A549 (cell line): ENCODE data around the gene ROBO1. TPM values are rescaled to one million over a fixed set of nuclear protein-coding genes. Genes with fewer than 3 reads are reported as not detected.
A peak's percentile ranks its signal among the peaks of the same experiment; 100 is the strongest.

Experiments
- ATAC-seq, 2 experiments: fragments of 200-7000 bp in 1 of 2; fragments of >200 bp in 1 of 2; cut with Nextera tagmentation in 1 of 2; cut with Tn5 transposase in 1 of 2; 3 replicates each; pipeline versions ENCODE4 v1.8.0 to v1.9.1; 2018 to 2020; ENCODE audit warnings: mild to moderate bottlenecking in 1 of 2, moderate library complexity in 1 of 2
- CTCF ChIA-PET: fragments of 300-600 bp; sonication (Branson Sonifier 250); formaldehyde crosslinking; extraction: SDS; loops from one replicate; lab custom pipeline; 2021; ENCODE audit warnings: antibody characterized with exemption, inconsistent platforms; lab: Yijun Ruan, JAX
- POLR2A ChIA-PET: fragments of 350-600 bp; formaldehyde crosslinking; extraction: SDS; loops from one replicate; lab custom pipeline; 2021; ENCODE audit warnings: antibody characterized with exemption, inconsistent platforms; lab: Yijun Ruan, JAX
- DNase-seq, 2 experiments: peaks; one replicate each; pipeline versions ENCODE4 v3.0.0 to v3.0.0-alpha.2; 2011 to 2016; ENCODE audit warnings: low read depth in 1 of 2, low spot score in 1 of 2
- FAIRE-seq: peaks from 2 replicates; lab custom pipeline; 2011; peaks lifted over from hg19 to GRCh38; lab: Jason Lieb, UNC
- H3K27ac ChIP-seq, 2 experiments: fragments of >200 bp; sonication (Bioruptor Twin); formaldehyde crosslinking; 3 replicates each; pipeline ENCODE4 v1.5.1; 2016 to 2017
- H3K4me1 ChIP-seq: fragments of >200 bp; sonication (Bioruptor Twin); formaldehyde crosslinking; 3 replicates; pipeline ENCODE4 v1.6.1; 2016
- H3K4me2 ChIP-seq: fragments of >200 bp; sonication (Bioruptor Twin); formaldehyde crosslinking; 3 replicates; pipeline ENCODE4 v1.6.1; 2016
- H3K4me3 ChIP-seq: fragments of >200 bp; sonication (Bioruptor Twin); formaldehyde crosslinking; 3 replicates; pipeline ENCODE4 v1.5.1; 2016
- H3K9me3 ChIP-seq: fragments of >200 bp; sonication (Bioruptor Twin); formaldehyde crosslinking; 3 replicates; pipeline ENCODE4 v1.6.1; 2016
- CBX2 ChIP-seq: fragments of 200-600 bp; sonication (generic); IDR thresholded peaks from 2 replicates; pipeline ENCODE4 v1.6.1; 2016; ENCODE audit warnings: low read depth, mild to moderate bottlenecking, borderline replicate concordance
- CBX8 ChIP-seq: fragments of 200-600 bp; sonication (generic); IDR thresholded peaks from 2 replicates; pipeline ENCODE4 v1.6.1; 2016
- CEBPB ChIP-seq, 2 experiments: fragments of >200 bp in 1 of 2; sonication (Bioruptor Twin) in 1 of 2; formaldehyde crosslinking in 1 of 2; IDR thresholded peaks; 2 replicates each; pipeline ENCODE4 v1.6.1; 2012 to 2016
- CHD4 ChIP-seq: fragments of 200-600 bp; sonication (generic); IDR thresholded peaks from 2 replicates; pipeline ENCODE4 v1.6.1; 2016; ENCODE audit warnings: antibody characterized with exemption, mild to moderate bottlenecking, borderline replicate concordance
- CTCF ChIP-seq: fragments of >200 bp; sonication (Bioruptor Twin); formaldehyde crosslinking; IDR thresholded peaks from 3 replicates; pipeline ENCODE4 v1.5.1; 2016
- E2F6 ChIP-seq: IDR thresholded peaks from 2 replicates; pipeline ENCODE4 v1.6.1; 2012; ENCODE audit warnings: low read depth, borderline replicate concordance
- EHMT2 ChIP-seq: fragments of 200-600 bp; sonication (generic); IDR thresholded peaks from 2 replicates; pipeline ENCODE4 v1.6.1; 2016; ENCODE audit warnings: antibody characterized with exemption, low read depth, mild to moderate bottlenecking, moderate library complexity
- ELK1 ChIP-seq: fragments of 150-350 bp; IDR thresholded peaks from 2 replicates; pipeline ENCODE4 v1.6.1; 2014; ENCODE audit warnings: low read depth, mild to moderate bottlenecking, low read length
- EP300 ChIP-seq, 2 experiments: fragments of >200 bp; sonication (Bioruptor Twin); formaldehyde crosslinking; IDR thresholded peaks; 2 replicates in 1 of 2; 3 replicates in 1 of 2; pipeline ENCODE4 v1.6.1; 2016 to 2017
- FOSL2 ChIP-seq, 2 experiments: fragments of 450-650 bp in 1 of 2; fragments of >200 bp in 1 of 2; sonication (Bioruptor Twin) in 1 of 2; formaldehyde crosslinking; IDR thresholded peaks; 2 replicates each; pipeline versions ENCODE4 v1.5.0 to v1.6.1; 2016 to 2020; ENCODE audit warnings: mild to moderate bottlenecking in 1 of 2, moderate library complexity in 1 of 2
- HEYL ChIP-seq: fragments of 250-450 bp; sonication (Bioruptor Pico); IDR thresholded peaks from 2 replicates; pipeline ENCODE4 v1.8.0; 2021; ENCODE audit warnings: mild to moderate bottlenecking, moderate library complexity
- HMGXB4 ChIP-seq: fragments of 250-450 bp; sonication (Bioruptor Pico); IDR thresholded peaks from 2 replicates; pipeline ENCODE4 v1.5.0; 2021; ENCODE audit warnings: mild to moderate bottlenecking, moderate library complexity, borderline replicate concordance
- HOXA7 ChIP-seq: fragments of 250-450 bp; sonication (Bioruptor Pico); IDR thresholded peaks from 2 replicates; pipeline ENCODE4 v1.5.0; 2020; ENCODE audit warnings: mild to moderate bottlenecking, moderate library complexity
- HOXB5 ChIP-seq: fragments of 250-450 bp; sonication (Bioruptor Pico); IDR thresholded peaks from 2 replicates; pipeline ENCODE4 v1.5.0; 2020; ENCODE audit warnings: mild to moderate bottlenecking, moderate library complexity
- MAFK ChIP-seq: fragments of 450-650 bp; IDR thresholded peaks from 2 replicates; pipeline ENCODE4 v1.6.1; 2014; ENCODE audit not compliant: partially characterized antibody
- MAZ ChIP-seq: fragments of 150-350 bp; IDR thresholded peaks from 2 replicates; pipeline ENCODE4 v1.6.1; 2014; ENCODE audit warnings: antibody characterized with exemption, low read depth, low read length, borderline replicate concordance
- MYC ChIP-seq: IDR thresholded peaks from 2 replicates; pipeline ENCODE4 v1.6.1; 2012; ENCODE audit warnings: mild to moderate bottlenecking, inconsistent platforms, low read length, improper control_type of control experiment, borderline replicate concordance
- NPAS2 ChIP-seq: fragments of 250-450 bp; sonication (Bioruptor Pico); IDR thresholded peaks from 2 replicates; pipeline ENCODE4 v1.8.0; 2022; ENCODE audit warnings: mild to moderate bottlenecking, moderate library complexity, borderline replicate concordance
- NR3C1 ChIP-seq: fragments of >200 bp; sonication (Bioruptor Twin); formaldehyde crosslinking; IDR thresholded peaks from 3 replicates; pipeline ENCODE4 v1.6.1; 2017
- PHF8 ChIP-seq: fragments of 200-600 bp; sonication (generic); IDR thresholded peaks from 2 replicates; pipeline ENCODE4 v1.6.1; 2016; ENCODE audit warnings: low read depth, mild to moderate bottlenecking, antibody characterized with exemption, moderate library complexity, borderline replicate concordance
- POLR2A ChIP-seq: IDR thresholded peaks from 2 replicates; pipeline ENCODE4 v1.6.1; 2012; ENCODE audit warnings: mild to moderate bottlenecking, low read length
- POLR2AphosphoS2 ChIP-seq: conservative IDR thresholded peaks from 2 replicates; pipeline ENCODE4 v1.6.1; 2012; ENCODE audit warnings: low read length, improper control_type of control experiment, inconsistent platforms
- RAD21 ChIP-seq, 2 experiments: fragments of >200 bp in 1 of 2; sonication (Bioruptor Twin) in 1 of 2; formaldehyde crosslinking in 1 of 2; IDR thresholded peaks in 1 of 2; conservative IDR thresholded peaks in 1 of 2; 2 replicates in 1 of 2; 3 replicates in 1 of 2; pipeline ENCODE4 v1.6.1; 2012 to 2018; ENCODE audit warnings: inconsistent platforms in 1 of 2
- RARB ChIP-seq: fragments of 250-450 bp; sonication (Bioruptor Pico); IDR thresholded peaks from 2 replicates; pipeline ENCODE4 v1.8.0; 2021; ENCODE audit warnings: mild to moderate bottlenecking, moderate library complexity
- RCOR1 ChIP-seq: fragments of 150-350 bp; IDR thresholded peaks from 2 replicates; pipeline ENCODE4 v1.6.1; 2014; ENCODE audit warnings: antibody characterized with exemption, low read length, low read depth
- RNF2 ChIP-seq: fragments of 200-600 bp; sonication (generic); IDR thresholded peaks from 2 replicates; pipeline ENCODE4 v1.6.1; 2016; ENCODE audit warnings: low read depth, mild to moderate bottlenecking, antibody characterized with exemption, moderate library complexity, borderline replicate concordance
- ZFP36 ChIP-seq: fragments of 450-650 bp; IDR thresholded peaks from 2 replicates; pipeline ENCODE4 v1.6.1; 2014; ENCODE audit warnings: borderline replicate concordance; ENCODE audit not compliant: partially characterized antibody
- ZSCAN20 ChIP-seq: fragments of 250-450 bp; sonication (Bioruptor Pico); IDR thresholded peaks from 2 replicates; pipeline ENCODE4 v1.8.0; 2022; ENCODE audit warnings: mild to moderate bottlenecking, moderate library complexity
- WGBS: methylation state at CpG from one replicate; pipeline ENCODE4 v1.1.6; 2017; ENCODE audit errors: missing lambda C conversion rate; 5-methylcytosine and 5-hydroxymethylcytosine counted together
- polyA plus RNA-seq, 4 experiments: library from polyadenylated mRNA; depleted of rRNA in 3 of 4; stranded (reverse); fragments of >200 nt; fragmentation: RNase III in 1 of 4; extraction: RNeasy Plus Mini Kit Qiagen cat#74134 plus additional on column Dnase treatment in 1 of 4; gene quantifications; 2 replicates in 3 of 4; 3 replicates in 1 of 4; pipeline ENCODE4 v1.2.3, GENCODE V29; 2011 to 2017

Gene ROBO1
- polyA plus RNA-seq, 2 of the 4 experiments (the other 2 are of a cell fraction) = 25.3 to 35.6 TPM

- ATAC-seq (peak in 1 of 2 experiments; percentile 70; a peak in 4 of 6 replicates), FAIRE-seq (no peak)
- CTCF ChIA-PET = interaction anchor here (0.8 to 0.9 kb wide), 2 partner anchors 14 to 159 kb away, joined by 3 read pairs; no protein-coding TSS in a partner anchor
Observed at GRCh38 chr3:78857494-78858111, 910.2 kb downstream of the ROBO1 start.

GRCh38 chr3:78856164-78856563 is 911.6 kb downstream of the ROBO1 start:
- H3K4me3 ChIP-seq = no peak overlapping the region
- CTCF ChIA-PET = interaction anchor here (0.6 kb wide), 1 partner anchor 227 kb away, joined by 3 read pairs; no protein-coding TSS in a partner anchor
- WGBS = 71% methylated on average over 2 of the region's 2 CpGs
- DNase-seq = no peak
- H3K4me1 ChIP-seq = peaks cover 4% of the 10 kb centered on the region; the same call in 1 of the 3 replicates
- no peak overlapping the region for H3K27ac ChIP-seq
- H3K4me2 ChIP-seq = peak overlapping the region; percentile 26; the same call in 1 of the 3 replicates
- no peaks in the 10 kb centered on the region for H3K9me3 ChIP-seq
- POLR2A ChIA-PET = no interaction called here
- ATAC-seq = no peak
- TF ChIP-seq HMGXB4 (CRISPR knock-in tag) (no peak), MYC (no peak), ZSCAN20 (no peak), MAZ (no peak), ZFP36 (no peak), PHF8 (no peak), FOSL2 (IDR thresholded peaks at IDR 0.05) (no peak), FOSL2 (CRISPR knock-in tag; IDR thresholded peaks at IDR 0.05) (no peak), MAFK (no peak), NR3C1 (no peak), HOXA7 (CRISPR knock-in tag) (no peak), CEBPB (IDR thresholded peaks at IDR 0.05) (no peak), RCOR1 (no peak), EHMT2 (no peak), E2F6 (no peak)
- FAIRE-seq = no peak

More at GRCh38 chr3:78857494-78858111, 910.2 kb downstream of the ROBO1 start:
- peak in 1 of 2 experiments; percentile 53 for DNase-seq
- POLR2A ChIA-PET = no interaction called here
- peak overlapping the region; percentile 19; the same call in 1 of the 3 replicates for H3K4me2 ChIP-seq
- H3K4me3 ChIP-seq = no peak overlapping the region
- H3K27ac ChIP-seq = peak overlapping the region in 1 of 2 experiments; percentile 25; a peak in 2 of 6 replicates
- WGBS = 59% methylated on average over 6 of the region's 6 CpGs
- TF ChIP-seq POLR2AphosphoS2 (no peak), MAFK (peak; percentile 18), RAD21 (conservative IDR thresholded peaks at IDR 0.05 in 1 of 2, IDR thresholded peaks at IDR 0.05 in 1 of 2) (peak; percentile 52 to 55)
- peaks cover 4% of the 10 kb centered on the region; the same call in 1 of the 3 replicates for H3K4me1 ChIP-seq
- H3K9me3 ChIP-seq = no peaks in the 10 kb centered on the region

GRCh38 chr3:78855190-78855589 is 912.6 kb downstream of the ROBO1 start:
- no peak for FAIRE-seq
- WGBS = 68% methylated on average over 5 of the region's 5 CpGs
- ATAC-seq = no peak
- Histone ChIP-seq H3K27ac (0 out of 6 replicates have a peak overlapping the region, but pooled peaks of 1 of the 2 experiments have one; percentile 24), H3K4me3 (no peak overlapping the region), H3K9me3 (no peaks in the 10 kb centered on the region), H3K4me2 (no peak overlapping the region), H3K4me1 (peaks cover 4% of the 10 kb centered on the region; the same call in 1 of the 3 replicates)
- ChIA-PET POLR2A (no interaction called here), CTCF (interaction anchor here (0.7 kb wide), 1 partner anchor 178 kb away, joined by 4 read pairs; no protein-coding TSS in a partner anchor)
- DNase-seq = no peak
- no peak for TF ChIP-seq RAD21 (conservative IDR thresholded peaks at IDR 0.05 in 1 of 2, IDR thresholded peaks at IDR 0.05 in 1 of 2)
- TF ChIP-seq RARB (CRISPR knock-in tag) = no peak
- no peak for TF ChIP-seq CBX2
- TF ChIP-seq CTCF = no peak
- TF ChIP-seq EHMT2 = no peak
- no peak for TF ChIP-seq CHD4
- TF ChIP-seq NPAS2 (CRISPR knock-in tag) = no peak
- TF ChIP-seq HOXA7 (CRISPR knock-in tag) = no peak
- no peak for TF ChIP-seq HEYL (CRISPR knock-in tag)
- no peak for TF ChIP-seq MYC
- no peak for TF ChIP-seq POLR2A
- no peak for TF ChIP-seq HOXB5 (CRISPR knock-in tag)
- no peak for TF ChIP-seq CBX8
- TF ChIP-seq RNF2 = no peak
- no peak for TF ChIP-seq ELK1
- no peak for TF ChIP-seq EP300 (IDR thresholded peaks at IDR 0.05)
